H1 (cell line): ENCODE results near the gene C1D. TPM values are rescaled to one million over a fixed set of nuclear protein-coding genes. Genes with fewer than 3 reads are reported as not detected.

Experiments
- GTF2F1 ChIP-seq: IDR thresholded peaks from 2 replicates; pipeline ENCODE4 v1.6.1; 2012; ENCODE audit warnings: low read depth, low read length, improper control_type of control experiment, borderline replicate concordance
- JUN ChIP-seq: IDR thresholded peaks from 2 replicates; pipeline ENCODE4 v1.6.1; 2011; ENCODE audit warnings: low read depth, mild to moderate bottlenecking, improper control_type of control experiment, low read length
- KDM4A ChIP-seq: IDR thresholded peaks from one replicate; pipeline ENCODE4 v1.7.1; 2012; ENCODE audit warnings: low read depth, mild to moderate bottlenecking, moderate library complexity, low read length, inconsistent platforms; ENCODE audit not compliant: severe bottlenecking
- PHF8 ChIP-seq: fragments of 200-600 bp; sonication (generic); conservative IDR thresholded peaks from 2 replicates; pipeline ENCODE4 v1.7.1; 2012; ENCODE audit warnings: low read depth, mild to moderate bottlenecking, inconsistent platforms, low read length, moderate library complexity
- RFX5 ChIP-seq: IDR thresholded peaks from 2 replicates; pipeline ENCODE4 v1.6.1; 2011; ENCODE audit warnings: low read depth, low read length, improper control_type of control experiment, borderline replicate concordance
- SIX5 ChIP-seq: IDR thresholded peaks from 2 replicates; pipeline ENCODE4 v1.6.1; 2011; ENCODE audit warnings: mild to moderate bottlenecking, low read depth, low read length
- SP1 ChIP-seq: IDR thresholded peaks from 2 replicates; pipeline ENCODE4 v1.6.1; 2011; ENCODE audit warnings: low read depth, low read length
- SUZ12 ChIP-seq: fragments of 200-600 bp; sonication (generic); IDR thresholded peaks from 2 replicates; pipeline ENCODE4 v1.6.1; 2012; ENCODE audit warnings: mild to moderate bottlenecking, inconsistent platforms, low read length, moderate library complexity, mixed read lengths
- USF2 ChIP-seq: IDR thresholded peaks from 2 replicates; pipeline ENCODE4 v1.6.1; 2011; ENCODE audit warnings: low read length, improper control_type of control experiment
- polyA plus RNA-seq, 7 experiments: library from polyadenylated mRNA; depleted of rRNA in 3 of 7; stranded (reverse) in 5 of 7; unstranded in 2 of 7; fragments of >200 nt in 5 of 7; fragments of 200-250 nt in 2 of 7; gene quantifications; 1 replicate in 5 of 7; 2 replicates in 1 of 7; 4 replicates in 1 of 7; pipeline versions ENCODE4 v1.2.1 to v1.2.3, GENCODE V29; 2011 to 2013; ENCODE audit warnings: missing spikeins in 2 of 7, mixed read lengths in 2 of 7
- total RNA-seq: library from RNA; stranded (reverse); fragmentation: NEBNext Ultra II Directional; extraction: Animal tissue kit (Norgen Biotek cat#: 25700); gene quantifications from 2 replicates; pipeline ENCODE4 v1.2.1, GENCODE V29; 2021

The C1D gene
- total and polyA plus RNA-seq, 2 of the 8 experiments (the other 6 are each of a cell fraction or from before 2014, with no cell fraction given) = 17.5 to 24.1 TPM

- TF ChIP-seq SUZ12 (no peak), JUN (no peak), USF2 (no peak), KDM4A (no peak), SP1 (no peak), PHF8 (no peak), RFX5 (no peak), SIX5 (no peak), GTF2F1 (no peak)
Observed at GRCh38 chr2:67997528-67997900, 65.3 kb downstream of the C1D start (continued).
